Liver (tissue), 3 donors: ENCODE measurements around the gene CCDC80.
"Not testable (repeated sequence)": the region's sequence is repeated elsewhere in the genome, so short reads cannot be mapped to it uniquely, and the experiment has no call there.

Source experiments
- TAF1 ChIP-seq: conservative IDR thresholded peaks from 2 replicates; pipeline ENCODE4 v1.6.1; 2016; ENCODE audit warnings: antibody characterized with exemption, mild to moderate bottlenecking
- TF ChIP-seq, protein P1 (sequence below): fragments of 150-350 bp; IDR thresholded peaks from 2 replicates; pipeline ENCODE4 v1.5.1; 2017; ENCODE audit warnings: improper control_type of control experiment, low read depth, low read length; ENCODE audit not compliant: missing input control
- TF ChIP-seq, protein P2 (sequence below): IDR thresholded peaks from 2 replicates; pipeline ENCODE4 v1.6.1; 2016; ENCODE audit warnings: antibody characterized with exemption
- TF ChIP-seq, protein P3 (sequence below): IDR thresholded peaks from 2 replicates; pipeline ENCODE4 v1.6.1; 2016; ENCODE audit warnings: antibody characterized with exemption, mild to moderate bottlenecking
- donor health status: healthy.
- donor health status: healthy.

DNA sequence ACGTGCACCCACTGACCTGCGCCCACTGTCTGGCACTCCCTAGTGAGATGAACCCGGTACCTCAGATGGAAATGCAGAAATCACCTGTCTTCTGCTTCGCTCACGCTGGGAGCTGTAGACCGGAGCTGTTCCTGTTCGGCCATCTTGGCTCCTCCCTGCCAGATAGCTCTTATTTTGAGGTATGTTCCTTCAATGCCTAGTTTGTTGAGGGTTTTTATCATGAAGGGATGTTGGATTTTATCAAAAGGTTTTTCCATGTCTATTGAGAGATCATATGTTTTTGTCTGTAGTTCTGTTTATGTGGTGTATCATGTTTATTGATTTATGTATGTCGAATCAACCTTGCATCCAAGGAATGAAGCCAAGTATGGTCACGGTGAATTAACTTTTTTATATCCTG is 24.1 kb upstream of the CCDC80 start:
- TF ChIP-seq, protein P1, sequence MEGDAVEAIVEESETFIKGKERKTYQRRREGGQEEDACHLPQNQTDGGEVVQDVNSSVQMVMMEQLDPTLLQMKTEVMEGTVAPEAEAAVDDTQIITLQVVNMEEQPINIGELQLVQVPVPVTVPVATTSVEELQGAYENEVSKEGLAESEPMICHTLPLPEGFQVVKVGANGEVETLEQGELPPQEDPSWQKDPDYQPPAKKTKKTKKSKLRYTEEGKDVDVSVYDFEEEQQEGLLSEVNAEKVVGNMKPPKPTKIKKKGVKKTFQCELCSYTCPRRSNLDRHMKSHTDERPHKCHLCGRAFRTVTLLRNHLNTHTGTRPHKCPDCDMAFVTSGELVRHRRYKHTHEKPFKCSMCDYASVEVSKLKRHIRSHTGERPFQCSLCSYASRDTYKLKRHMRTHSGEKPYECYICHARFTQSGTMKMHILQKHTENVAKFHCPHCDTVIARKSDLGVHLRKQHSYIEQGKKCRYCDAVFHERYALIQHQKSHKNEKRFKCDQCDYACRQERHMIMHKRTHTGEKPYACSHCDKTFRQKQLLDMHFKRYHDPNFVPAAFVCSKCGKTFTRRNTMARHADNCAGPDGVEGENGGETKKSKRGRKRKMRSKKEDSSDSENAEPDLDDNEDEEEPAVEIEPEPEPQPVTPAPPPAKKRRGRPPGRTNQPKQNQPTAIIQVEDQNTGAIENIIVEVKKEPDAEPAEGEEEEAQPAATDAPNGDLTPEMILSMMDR = not testable (repeated sequence)
- TF ChIP-seq, protein P2, sequence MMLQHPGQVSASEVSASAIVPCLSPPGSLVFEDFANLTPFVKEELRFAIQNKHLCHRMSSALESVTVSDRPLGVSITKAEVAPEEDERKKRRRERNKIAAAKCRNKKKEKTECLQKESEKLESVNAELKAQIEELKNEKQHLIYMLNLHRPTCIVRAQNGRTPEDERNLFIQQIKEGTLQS = not testable (repeated sequence)
- TF ChIP-seq TAF1 = not testable (repeated sequence)
- TF ChIP-seq, protein P3, sequence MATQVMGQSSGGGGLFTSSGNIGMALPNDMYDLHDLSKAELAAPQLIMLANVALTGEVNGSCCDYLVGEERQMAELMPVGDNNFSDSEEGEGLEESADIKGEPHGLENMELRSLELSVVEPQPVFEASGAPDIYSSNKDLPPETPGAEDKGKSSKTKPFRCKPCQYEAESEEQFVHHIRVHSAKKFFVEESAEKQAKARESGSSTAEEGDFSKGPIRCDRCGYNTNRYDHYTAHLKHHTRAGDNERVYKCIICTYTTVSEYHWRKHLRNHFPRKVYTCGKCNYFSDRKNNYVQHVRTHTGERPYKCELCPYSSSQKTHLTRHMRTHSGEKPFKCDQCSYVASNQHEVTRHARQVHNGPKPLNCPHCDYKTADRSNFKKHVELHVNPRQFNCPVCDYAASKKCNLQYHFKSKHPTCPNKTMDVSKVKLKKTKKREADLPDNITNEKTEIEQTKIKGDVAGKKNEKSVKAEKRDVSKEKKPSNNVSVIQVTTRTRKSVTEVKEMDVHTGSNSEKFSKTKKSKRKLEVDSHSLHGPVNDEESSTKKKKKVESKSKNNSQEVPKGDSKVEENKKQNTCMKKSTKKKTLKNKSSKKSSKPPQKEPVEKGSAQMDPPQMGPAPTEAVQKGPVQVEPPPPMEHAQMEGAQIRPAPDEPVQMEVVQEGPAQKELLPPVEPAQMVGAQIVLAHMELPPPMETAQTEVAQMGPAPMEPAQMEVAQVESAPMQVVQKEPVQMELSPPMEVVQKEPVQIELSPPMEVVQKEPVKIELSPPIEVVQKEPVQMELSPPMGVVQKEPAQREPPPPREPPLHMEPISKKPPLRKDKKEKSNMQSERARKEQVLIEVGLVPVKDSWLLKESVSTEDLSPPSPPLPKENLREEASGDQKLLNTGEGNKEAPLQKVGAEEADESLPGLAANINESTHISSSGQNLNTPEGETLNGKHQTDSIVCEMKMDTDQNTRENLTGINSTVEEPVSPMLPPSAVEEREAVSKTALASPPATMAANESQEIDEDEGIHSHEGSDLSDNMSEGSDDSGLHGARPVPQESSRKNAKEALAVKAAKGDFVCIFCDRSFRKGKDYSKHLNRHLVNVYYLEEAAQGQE = not testable (repeated sequence)
